ENCODE measurements around the gene DCP1B.

DCP1B gene

DNA sequence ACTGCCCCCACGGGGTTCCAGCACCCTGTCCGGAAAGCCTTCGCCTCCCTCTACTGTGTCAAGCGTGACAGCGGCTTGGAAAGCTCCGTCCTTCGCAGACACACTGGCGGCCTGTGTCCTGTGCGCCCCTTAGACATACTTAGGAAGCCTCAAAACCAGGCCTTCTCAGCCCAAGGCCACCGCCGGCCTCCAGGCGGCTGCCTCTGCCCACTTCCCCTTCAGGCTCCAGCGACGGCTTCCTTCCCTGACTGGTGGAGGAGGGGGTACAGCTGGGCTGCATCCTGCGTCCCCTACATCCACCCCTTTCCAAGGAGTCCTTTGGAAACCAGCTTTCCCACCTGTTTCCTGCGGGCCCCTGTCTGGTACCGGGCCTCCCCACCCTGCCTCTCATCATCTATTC, 83.3 kb downstream of the DCP1B start:
- in situ Hi-C loops (cut with MboI; ENCODE audit: low sequenced_read_pairs) = no loop called here

DNA sequence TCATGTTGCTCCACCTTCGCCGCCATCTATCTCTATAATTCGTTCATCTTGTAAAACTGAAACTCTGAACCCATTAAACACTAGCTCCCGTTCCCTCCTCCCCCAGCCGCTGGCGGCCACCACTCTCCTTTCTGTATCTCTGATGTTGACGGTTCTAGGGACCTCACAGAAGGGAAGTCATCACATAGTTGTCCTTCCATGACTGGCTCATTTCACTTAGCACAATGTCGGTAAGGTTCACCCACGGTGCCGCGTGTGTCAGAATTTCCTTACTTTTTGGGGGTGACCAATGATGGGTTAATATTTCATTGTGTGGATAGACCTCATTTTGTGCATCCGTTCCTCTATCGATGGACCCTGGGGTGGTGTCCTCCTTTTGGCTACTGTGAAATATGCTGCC, 83.8 kb downstream of the DCP1B start:
- in situ Hi-C loops (cut with MboI; ENCODE audit: low sequenced_read_pairs) = no loop called here

DNA sequence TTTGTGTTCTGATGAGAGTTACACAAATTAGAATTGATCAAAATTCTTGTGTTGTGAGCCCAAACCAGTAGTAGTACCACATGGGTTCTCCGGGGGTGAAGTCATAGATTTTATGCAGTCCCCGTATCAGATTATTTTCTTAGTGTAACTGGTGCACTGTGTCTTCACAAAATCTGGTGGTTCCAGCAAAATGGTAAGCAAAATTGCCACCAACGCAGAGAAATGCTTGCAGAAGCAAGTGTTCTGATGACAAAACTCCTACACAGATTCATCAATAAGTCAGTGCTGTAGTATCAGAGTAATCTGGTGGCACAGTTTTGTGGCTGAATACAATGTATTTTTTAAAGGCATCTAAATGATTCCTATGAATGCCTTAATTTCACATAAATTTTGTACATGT, 84.5 kb downstream of the DCP1B start:
- in situ Hi-C loops (cut with MboI; ENCODE audit: low sequenced_read_pairs) = no loop called here

DNA sequence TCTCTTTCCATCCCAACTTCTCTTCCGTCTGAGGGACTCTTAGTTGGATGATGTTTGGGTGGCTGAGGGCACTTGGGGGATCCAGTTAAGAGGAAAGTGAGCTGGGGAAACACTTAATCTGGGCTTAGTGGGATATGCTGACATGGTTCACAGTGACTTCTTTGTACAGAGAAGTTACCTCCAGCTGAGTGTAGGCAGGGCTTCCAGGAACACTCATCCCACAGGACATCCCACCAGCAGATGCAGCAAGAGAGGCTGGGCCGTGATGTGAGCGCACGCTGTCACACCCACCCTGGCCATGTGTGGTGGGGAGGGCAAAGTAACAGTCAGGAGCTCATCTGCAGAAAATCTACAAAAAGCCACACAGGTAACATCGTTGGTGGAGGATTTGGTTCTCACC, 85.0 kb downstream of the DCP1B start:
- in situ Hi-C loops (cut with MboI; ENCODE audit: low sequenced_read_pairs) = no loop called here

DNA sequence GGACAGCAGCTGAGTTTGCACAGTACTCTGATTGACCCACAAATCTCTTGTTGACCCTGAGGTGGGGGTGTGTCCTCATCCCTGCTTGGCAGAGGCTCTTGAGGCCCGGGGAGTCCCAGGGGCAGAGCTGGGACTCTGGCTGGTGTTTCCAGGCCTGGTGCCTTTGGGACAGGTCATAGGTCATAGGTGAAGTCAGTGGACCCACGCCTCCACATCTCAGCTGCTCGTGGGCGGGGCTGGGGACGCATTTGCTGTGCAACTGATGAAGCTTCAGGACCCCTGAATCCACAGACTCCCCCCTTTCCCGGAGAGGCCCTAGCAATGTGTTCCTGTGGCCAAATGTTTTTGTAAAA, 85.4 kb downstream of the DCP1B start:
- in situ Hi-C loops (cut with MboI; ENCODE audit: low sequenced_read_pairs) = no loop called here

DNA sequence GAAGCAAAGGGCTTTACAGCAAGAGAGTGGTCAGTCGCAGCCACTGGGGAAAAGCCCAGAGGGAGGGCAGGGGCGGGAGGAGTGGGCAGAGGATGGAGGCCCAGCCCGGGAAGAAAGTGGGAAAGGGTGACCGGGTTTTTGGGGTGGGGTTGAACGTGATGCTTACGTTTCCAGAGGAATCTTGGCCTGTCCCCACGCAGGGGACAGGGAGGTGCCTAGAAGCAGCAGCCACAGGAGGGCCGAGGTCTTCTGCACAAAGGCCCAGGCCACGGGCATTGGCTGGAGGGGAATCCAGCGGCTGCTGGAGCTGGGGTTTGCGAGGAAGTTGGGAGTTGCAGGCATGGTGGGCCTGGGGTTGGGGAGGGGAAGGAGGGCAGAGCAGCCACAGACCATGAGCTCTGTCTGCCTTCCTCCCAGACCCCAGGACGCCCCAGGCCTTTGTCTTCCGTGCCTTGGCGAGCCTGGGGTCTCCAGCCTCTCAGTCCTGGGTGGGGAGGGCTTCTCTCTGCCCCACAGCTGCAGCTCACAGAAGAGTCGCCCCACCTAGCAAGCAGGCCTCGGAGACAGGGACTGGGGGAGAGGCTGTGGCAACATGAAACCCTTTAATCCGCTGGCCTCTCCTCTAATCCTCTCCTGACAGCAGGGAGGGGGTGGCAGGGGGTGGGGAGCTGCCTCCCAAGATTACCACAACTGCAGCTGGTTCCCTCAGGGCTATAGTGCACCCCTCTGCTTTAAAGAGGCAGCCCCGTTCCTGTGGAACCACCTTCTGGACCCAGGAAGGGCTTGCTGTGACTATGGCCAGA, 86.0 kb downstream of the DCP1B start, which contains the start of gene CACNA2D4:
TSS of gene CACNA2D4 (minus strand) at position 572 of the 803 bp plus-strand sequence. CDS start at position 393, 179 bp downstream.
- in situ Hi-C loops (cut with MboI; ENCODE audit: low sequenced_read_pairs) = no loop called here

DNA sequence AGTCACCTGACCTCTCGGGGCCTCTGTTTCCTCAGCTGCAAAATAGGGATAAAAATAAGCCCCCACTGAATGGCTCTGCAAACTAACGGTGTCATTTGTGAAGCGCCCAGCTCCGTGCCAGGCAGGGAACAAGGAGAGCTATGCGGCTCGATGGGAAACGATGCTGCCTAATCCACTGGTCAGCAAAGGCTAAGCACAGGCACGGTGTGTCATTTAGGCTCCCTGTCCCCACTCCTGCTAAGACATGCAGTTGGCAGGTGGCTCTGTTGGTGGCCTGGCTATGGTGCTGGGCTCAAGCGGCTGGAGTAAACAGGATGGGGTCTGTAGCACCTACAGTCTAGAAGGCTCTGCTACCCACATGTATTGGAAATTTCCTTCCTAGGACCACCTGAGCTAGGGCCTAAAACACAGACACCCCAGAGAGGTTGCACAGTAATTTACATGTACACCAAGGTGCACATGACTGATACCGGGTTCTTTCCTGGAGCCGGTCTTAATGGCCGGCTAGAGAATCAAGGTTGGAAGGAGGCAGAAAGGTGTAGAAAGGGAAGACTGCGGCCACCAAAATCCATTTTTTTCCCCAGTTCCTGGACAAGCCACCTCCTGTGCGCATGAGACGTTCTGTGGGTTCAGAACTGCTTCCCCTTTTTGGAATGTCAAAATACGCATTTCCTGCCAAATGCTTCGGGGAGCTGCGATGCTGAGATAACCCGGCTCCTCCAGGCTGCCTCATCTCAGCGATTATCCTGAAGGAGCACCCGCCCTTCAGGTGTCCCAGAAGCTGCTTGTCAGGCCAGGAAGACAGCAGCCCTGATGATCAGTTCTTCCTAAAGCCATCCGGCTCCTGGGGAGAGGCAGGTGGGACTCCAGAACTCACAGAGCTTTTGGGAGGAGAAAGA, 86.8 kb downstream of the DCP1B start:
- in situ Hi-C loops (cut with MboI; ENCODE audit: low sequenced_read_pairs) = no loop called here

DNA sequence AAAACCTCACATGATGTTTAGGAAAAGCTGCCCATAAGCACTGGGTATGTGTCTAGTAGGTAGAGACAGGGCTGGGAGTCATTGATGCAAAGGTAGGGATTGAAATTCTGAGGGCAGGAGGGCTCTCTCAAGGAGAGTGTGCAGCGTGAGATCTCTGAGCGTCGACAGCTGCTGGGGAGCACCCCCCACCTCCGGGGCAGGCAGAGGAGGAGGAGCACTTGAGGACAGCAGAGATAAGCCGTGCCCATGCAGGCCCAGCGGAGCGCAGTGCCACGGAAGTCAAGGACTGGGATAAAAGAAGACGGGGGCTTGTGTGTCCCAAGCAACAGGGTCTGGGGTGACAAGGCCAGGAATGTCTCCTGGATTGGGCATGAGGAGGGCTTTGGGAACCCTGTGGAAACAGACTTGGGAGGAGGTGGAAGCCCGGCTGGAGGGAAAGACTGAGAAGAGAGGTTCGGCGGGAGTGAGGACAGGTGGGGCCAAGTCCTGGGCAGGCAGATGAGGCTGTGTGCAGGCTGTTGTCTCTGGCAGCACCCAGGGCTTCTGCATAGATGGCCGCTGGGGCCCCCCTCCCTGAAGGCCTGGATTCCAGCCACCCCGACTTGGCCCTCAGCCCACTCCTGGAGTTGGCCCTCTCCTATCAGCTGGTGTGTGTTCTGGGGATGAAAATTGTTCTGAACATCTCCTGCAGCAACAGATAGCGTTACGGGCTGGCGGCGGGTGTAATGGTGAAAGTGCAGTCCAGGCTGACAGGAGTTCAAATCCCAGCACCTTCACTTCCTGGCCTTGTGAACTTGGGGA, 87.7 kb downstream of the DCP1B start:
- in situ Hi-C loops (cut with MboI; ENCODE audit: low sequenced_read_pairs) = no loop called here

DNA sequence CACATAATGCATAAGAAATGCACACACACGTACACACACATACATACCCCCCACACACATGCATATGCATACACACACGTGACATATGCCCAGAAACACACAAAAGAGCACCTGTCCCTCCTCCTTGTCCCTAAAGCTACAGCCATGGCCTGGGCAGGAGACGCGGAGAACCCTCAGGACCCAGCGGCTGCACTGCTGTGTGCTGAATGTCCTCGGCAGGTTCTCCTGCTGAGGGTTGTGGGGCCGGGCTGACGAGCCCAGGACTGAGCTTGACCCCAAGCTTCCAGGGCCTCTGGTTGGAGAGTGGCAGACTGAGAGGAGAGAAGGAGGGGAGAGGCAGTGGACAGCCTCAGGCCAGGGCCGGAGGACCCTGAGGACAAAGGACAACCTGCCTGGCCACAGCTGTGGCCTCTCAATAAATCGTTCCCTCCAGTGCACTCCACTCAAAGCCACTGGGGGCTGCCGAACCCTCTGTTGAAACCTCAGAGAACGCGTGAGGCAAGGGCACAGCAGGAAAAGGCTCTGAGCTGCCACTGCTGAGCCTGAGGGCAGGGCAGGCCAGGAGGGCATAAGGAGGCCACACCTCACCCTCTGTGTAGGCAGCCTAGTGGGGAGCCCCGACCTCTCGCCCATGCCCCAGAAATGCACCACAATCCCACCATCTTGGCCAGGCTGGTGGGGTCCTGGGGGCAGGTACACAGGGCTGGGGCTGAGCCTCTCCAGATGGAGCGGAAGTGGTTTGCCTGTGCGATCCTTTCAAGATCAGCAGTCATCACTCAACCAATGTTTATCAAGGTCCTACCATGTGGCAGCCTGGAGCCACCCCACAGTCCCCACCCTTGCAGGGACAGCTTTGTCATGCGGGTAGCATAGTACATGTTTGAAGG, 88.9 kb downstream of the DCP1B start:
- in situ Hi-C loops (cut with MboI; ENCODE audit: low sequenced_read_pairs) = no loop called here

DNA sequence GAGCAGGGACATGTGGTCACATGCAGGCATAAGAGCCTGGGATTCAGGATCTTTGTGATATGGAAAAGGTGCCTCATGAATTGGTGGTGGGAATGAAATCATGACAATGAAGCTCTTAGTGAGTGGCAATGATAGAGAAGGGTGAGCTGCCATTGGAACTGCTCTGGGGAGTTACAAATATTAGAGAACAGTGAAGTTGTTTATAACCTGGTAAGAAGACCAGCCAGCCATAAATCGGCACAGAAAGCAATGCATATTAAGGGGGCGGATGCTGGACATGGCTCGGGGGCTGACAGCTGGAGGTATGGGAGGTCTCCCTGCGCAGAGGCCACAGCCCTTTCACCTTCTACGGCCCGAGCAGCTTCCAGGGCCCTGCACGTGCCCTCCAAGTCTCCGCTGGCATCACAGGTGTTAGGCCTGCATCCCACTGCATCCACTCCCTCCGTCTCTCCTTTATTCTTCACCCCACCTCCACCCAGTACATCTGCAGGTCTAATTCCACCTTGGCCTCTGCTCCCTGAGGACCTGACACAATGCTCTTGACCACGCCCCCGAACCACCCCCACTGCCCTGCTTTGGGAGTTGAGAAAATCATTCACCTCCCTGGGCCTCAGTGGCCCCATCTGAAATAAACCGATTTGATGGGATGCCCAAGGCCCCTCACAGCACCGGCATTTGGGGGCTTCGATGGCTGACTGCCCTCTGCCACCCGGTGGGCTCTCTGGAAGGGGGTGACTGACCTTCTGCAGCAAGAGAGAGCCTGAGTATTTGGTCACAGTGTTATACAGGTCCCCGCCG, 89.9 kb downstream of the DCP1B start:
- in situ Hi-C loops (cut with MboI; ENCODE audit: low sequenced_read_pairs) = no loop called here

DNA sequence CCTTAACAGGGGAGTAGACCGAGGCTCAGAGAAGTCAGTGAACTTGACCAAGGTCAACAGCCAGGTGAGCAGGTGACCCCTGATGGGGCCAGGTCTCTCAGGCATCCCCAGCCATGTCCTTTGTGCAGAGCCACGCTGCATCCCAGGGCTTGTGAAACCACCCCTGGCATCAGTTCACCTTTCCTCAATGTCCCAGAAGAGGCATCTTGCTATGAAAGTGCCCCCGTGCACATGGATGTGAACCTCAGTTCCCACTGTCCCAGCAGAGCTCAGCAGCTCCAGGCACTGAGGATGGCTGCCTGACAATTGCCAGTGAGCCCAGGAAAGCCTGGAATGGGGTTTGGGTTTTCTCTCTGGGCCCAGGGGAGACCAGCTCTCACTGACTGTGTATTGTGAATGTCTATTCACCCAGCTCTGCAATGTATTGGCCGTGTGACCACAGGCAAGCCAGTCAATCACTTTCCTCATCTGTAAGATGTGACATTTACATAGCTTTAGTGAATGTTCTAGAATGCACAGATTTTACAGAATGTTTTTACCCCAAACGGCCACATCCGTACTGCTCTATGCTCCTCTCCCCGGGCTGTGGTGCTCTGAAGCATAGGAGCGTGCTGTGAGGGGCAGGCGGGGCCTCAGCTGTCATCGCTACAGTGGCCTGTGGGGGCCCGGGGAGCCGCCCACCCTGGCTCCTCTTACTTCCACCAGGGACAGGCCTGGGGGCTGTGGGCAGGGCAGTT, 90.7 kb downstream of the DCP1B start:
- in situ Hi-C loops (cut with MboI; ENCODE audit: low sequenced_read_pairs) = no loop called here

DNA sequence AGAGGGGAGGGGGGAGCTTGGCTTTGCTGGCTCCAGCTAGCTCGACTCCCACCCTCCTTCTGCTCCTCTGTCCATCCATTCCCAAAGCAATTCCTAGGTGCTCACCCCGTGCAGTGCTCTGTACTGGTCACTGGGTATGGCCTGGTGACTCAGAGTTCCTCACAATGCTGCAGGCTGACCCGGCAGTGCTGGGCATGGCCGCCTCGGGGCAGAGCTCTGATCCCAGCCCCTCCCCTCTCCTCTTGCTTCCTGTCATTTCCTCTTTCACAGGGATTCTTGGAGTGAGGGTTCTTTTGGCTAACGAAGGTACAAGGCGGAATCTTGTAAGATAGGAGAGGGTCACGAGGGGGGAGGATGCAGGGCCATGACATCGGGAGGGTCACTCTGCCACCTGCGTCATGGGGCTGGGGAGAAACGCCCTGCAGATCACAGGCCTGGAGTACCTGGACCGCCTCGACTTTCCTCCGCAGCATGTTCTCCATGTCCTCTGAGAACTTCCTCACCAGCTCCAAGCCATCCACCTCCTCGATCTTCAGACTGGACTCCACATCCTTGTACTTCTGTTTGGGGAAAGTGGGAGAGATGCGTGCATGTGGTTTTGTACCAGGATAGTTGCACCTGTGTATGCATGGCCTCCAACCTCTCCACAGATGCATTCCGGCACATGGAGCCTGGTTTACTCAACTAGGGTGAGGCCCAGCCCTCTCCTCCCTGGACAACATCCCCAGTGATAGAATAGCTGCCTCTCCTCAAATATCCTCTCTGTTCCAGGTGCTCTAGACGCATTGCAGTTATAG, 91.5 kb downstream of the DCP1B start:
- in situ Hi-C loops (cut with MboI; ENCODE audit: low sequenced_read_pairs) = no loop called here

DNA sequence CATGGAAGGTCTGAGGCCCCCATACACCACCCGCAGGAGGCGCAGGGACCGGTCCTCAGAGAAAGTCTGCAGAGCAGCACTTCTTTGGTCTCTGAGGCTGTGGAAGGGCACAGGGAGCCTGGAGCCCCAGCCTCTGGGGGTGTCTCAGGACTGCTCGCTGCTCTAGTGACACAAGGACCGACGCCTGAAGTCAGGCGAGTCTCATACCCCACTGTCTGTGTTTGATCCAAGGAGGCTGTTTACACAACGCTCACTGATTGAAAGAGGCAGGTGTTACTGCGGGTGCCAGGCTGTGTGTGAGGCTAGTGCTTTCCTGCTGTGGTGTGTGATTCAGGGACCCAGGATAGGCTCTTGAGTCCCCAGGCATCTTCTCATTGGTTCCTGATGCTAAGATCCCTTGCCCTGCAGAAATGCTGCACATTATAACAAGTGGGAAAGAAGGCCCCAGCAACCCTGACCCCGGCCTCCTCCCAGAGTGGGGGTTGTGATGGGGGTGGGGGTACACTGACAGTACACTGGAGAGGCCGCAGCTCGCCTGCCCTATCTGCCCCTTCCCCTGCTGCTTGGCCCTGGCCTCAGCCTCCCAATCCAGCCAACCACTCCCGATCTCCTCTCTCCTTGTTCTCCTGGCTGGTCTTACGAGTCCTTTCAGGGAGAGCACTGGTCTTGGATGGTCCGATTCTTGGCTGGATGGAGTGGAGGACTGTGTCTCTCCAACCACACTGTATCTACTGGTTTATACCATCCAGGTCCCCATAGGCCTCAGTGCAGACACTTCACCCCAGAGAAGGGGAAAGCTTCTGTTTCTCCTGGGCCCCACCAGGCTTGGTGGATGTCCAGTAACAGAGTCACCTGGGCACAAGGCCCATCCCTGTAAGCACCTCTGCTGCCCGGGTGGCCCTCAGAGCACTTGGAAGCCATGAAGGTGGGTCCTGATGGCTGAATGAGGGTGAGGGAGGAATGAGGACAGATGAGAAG, 92.4 kb downstream of the DCP1B start:
- in situ Hi-C loops (cut with MboI; ENCODE audit: low sequenced_read_pairs) = no loop called here

DNA sequence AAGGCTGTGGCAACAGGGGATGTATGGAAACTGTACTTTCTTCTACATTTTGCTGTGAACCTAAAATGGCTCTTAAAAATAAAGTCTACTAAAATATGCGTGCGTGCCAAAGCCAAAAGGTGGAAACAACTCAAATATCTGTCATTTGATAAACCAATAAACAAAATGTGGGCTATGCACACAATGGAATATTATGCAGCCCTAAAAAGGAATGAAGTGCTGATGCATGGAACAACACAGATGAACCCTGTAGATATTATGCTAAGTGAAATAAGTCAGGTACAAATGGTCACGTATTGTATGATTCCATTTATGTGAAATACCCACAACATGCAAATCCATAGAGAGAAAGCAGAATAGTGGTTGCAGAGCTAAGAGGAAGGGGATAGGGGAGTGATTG, 93.8 kb downstream of the DCP1B start:
- in situ Hi-C loops (cut with MboI; ENCODE audit: low sequenced_read_pairs) = no loop called here

DNA sequence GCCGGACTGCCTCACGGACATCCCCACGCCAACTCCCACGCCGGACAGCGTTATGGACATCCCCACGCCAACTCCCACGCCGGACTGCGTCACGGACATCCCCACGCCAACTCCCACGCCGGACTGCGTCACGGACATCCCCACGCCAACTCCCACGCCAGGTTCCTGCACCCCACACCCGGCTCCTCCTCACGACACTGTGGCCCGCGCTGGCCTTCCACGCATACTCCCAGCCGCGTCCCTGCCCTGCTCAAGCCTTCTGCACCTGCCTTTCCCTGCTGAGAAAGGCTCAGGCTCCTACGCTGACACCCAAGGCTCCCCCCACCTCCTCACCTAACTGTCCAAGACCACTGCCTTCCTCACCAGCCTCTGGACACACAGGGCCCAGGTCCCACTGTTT, 95.5 kb downstream of the DCP1B start:
- in situ Hi-C loops (cut with MboI; ENCODE audit: low sequenced_read_pairs) = no loop called here

DNA sequence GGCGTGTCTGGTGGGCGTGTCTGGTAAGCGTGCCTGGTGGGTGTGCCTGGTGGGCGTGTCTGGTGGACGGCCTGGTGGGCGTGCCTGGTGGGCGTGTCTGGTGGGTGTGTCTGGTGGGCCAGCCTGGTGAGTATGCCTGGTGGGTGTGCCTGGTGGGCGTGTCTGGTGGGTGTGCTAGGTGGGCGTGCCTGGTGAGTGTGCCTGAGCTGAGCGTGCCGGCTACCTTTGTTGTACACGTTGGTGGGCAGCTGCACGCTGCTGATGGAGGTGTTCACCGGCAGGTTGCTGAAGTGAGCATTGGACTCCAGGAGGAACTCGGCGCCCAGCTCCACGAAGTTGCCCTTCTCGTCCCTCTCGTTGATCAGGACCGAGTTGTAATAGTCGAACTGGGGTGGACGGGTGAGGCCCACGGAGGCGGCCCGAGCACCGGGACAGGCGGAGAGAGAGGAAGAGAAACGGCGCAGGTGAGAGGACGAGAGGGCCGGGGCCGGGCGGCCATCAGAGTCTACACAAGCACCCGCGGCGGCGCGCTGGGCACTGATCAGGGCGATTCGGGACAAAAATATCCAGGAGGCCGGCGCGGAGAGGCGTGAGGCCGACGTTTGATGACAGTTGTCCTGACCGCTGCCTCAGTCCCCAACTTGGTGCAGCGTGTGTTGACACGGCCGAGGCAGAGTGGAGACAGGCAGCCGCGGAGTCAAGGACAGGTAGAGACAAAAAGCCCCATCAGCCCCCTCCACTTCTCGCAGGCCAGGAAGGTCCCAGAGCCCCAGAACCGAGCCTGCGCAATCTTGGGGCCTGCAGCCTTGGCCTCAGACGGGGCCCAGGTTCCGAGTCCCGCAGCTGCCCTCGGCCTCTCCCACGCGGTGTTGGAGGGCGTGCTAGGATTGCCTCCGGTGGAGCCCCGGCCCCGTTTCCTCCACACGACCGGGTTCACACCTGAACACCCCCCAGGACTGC, 96.3 kb downstream of the DCP1B start:
- in situ Hi-C loops (cut with MboI; ENCODE audit: low sequenced_read_pairs) = no loop called here
